ENCODE data around the gene KLF11. TPM values are rescaled to one million over a fixed set of nuclear protein-coding genes. Genes with fewer than 3 reads are reported as not detected.

The KLF11 gene
- total and polyA plus RNA-seq, 2 donors (not counting 1 experiment from before 2014, with no cell fraction given), result 5.9 to 6.8 TPM

DNA sequence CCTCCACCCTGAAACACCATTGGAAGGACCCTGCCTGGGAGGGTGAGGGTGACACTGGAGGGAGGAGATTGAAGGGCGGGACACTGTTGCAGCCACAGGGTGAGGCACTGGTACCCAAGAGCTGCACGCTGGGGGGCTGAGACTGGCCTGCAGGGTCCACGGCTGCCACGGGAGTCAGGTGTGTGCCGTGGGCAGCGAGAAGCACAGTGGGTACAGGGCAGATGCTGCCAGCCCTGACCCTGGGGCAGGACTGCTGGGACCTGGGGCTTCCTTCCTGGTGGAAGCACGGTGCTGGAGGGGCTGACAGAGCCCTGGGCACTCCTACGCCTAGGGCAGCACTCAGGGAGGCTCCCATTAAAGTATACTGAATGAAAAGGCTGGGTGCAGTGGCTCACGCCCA, 20.2 kb downstream of the KLF11 start:
- Histone ChIP-seq H3K4me1 (ENCODE audit: control insufficient read depth, extremely low read depth, insufficient read depth, low read length) (no peaks in the 10 kb centered on the region), H3K79me2 (ENCODE audit: control insufficient read depth, insufficient read depth, low read length) (no peaks in the 10 kb centered on the region), H3K4me3 (replicated peaks in 1 of 4; ENCODE audit: control extremely low read depth in 1 of 4, insufficient read depth in 1 of 4, low read depth in 3 of 4, low read length in 4 of 4) (no peak overlapping the region), H3K9ac (ENCODE audit: insufficient read depth, low read length) (no peak overlapping the region), H3K4me2 (ENCODE audit: extremely low read depth, insufficient read depth, low read length) (no peak overlapping the region), H3K9me3 (ENCODE audit: control insufficient read depth, insufficient read depth, low read depth, low read length) (no peaks in the 10 kb centered on the region), H4K20me1 (ENCODE audit: control insufficient read depth, extremely low read depth, insufficient read depth, low read length) (no peaks in the 10 kb centered on the region), H3K36me3 (ENCODE audit: control insufficient read depth, insufficient read depth, low read length) (no peaks in the 10 kb centered on the region), H2AFZ (ENCODE audit: low read length) (no peak overlapping the region), H3K27me3 (ENCODE audit: control insufficient read depth, insufficient read depth, low read length) (peaks cover 6% of the 10 kb centered on the region), H3K27ac (ENCODE audit: insufficient read depth, low read length) (no peak overlapping the region)
- DNase-seq (ENCODE audit: low read depth in 2 of 2), result no peak
- no peak for TF ChIP-seq EZH2 (IDR thresholded peaks at IDR 0.05; ENCODE audit: low read length, missing control alignments)
- TF ChIP-seq, protein P1, sequence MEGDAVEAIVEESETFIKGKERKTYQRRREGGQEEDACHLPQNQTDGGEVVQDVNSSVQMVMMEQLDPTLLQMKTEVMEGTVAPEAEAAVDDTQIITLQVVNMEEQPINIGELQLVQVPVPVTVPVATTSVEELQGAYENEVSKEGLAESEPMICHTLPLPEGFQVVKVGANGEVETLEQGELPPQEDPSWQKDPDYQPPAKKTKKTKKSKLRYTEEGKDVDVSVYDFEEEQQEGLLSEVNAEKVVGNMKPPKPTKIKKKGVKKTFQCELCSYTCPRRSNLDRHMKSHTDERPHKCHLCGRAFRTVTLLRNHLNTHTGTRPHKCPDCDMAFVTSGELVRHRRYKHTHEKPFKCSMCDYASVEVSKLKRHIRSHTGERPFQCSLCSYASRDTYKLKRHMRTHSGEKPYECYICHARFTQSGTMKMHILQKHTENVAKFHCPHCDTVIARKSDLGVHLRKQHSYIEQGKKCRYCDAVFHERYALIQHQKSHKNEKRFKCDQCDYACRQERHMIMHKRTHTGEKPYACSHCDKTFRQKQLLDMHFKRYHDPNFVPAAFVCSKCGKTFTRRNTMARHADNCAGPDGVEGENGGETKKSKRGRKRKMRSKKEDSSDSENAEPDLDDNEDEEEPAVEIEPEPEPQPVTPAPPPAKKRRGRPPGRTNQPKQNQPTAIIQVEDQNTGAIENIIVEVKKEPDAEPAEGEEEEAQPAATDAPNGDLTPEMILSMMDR (conservative IDR thresholded peaks at IDR 0.05 in 1 of 2, IDR thresholded peaks at IDR 0.05 in 1 of 2; ENCODE audit: low read depth in 1 of 2, low read length in 2 of 2), result no peak

DNA sequence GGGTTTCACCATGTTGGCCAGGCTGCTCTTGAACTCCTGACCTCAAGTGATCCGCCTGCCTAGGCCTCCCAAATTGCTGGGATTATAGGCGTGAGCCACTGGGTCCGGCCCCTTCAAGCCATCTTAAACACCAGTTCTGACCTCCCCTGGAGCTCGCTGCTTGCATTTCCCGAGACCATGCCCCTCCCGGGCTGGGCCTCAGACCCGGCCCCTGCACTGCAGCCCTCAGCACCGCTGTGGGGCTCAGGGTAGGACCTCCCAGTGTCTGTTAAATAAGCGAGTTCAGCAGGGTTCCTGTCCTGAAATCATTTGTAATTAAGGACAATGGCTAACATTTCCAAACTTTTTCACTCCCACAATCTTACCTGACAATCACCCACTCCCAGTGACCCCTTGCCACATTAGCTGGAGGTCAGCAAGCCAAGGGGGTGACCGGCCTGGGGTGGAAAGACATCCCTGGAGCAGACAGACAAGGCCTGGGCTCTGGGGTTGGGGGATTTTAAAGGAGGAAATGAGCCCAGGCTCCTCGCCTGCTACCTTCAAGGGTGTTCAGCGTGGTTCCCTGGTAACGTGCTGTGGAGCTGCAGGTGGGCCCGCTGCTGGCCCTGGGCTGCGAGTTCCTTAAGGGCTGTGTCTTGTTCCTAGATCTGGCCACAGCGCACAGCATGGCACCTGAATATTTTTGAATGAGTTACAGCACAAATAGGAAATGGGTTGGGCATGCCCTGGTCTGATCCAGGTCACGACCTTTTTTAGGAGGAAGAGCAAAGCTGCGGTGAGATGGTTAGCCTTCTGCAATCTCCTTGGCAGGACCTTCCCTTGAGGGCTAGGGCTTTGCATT, 21.8 kb downstream of the KLF11 start:
- Histone ChIP-seq H3K27ac (ENCODE audit: insufficient read depth, low read length) (no peak overlapping the region), H3K27me3 (ENCODE audit: control insufficient read depth, insufficient read depth, low read length) (peaks cover 6% of the 10 kb centered on the region), H3K36me3 (ENCODE audit: control insufficient read depth, insufficient read depth, low read length) (no peaks in the 10 kb centered on the region), H3K4me1 (ENCODE audit: control insufficient read depth, extremely low read depth, insufficient read depth, low read length) (no peaks in the 10 kb centered on the region), H3K9ac (ENCODE audit: insufficient read depth, low read length) (no peak overlapping the region), H3K9me3 (ENCODE audit: control insufficient read depth, insufficient read depth, low read depth, low read length) (no peaks in the 10 kb centered on the region), H3K4me3 (replicated peaks in 1 of 4; ENCODE audit: control extremely low read depth in 1 of 4, insufficient read depth in 1 of 4, low read depth in 3 of 4, low read length in 4 of 4) (no peak overlapping the region), H4K20me1 (ENCODE audit: control insufficient read depth, extremely low read depth, insufficient read depth, low read length) (no peaks in the 10 kb centered on the region), H2AFZ (ENCODE audit: low read length) (no peak overlapping the region), H3K79me2 (ENCODE audit: control insufficient read depth, insufficient read depth, low read length) (no peaks in the 10 kb centered on the region), H3K4me2 (ENCODE audit: extremely low read depth, insufficient read depth, low read length) (no peak overlapping the region)
- DNase-seq (ENCODE audit: low read depth in 2 of 2), result no peak
- TF ChIP-seq, protein P1 (conservative IDR thresholded peaks at IDR 0.05 in 1 of 2, IDR thresholded peaks at IDR 0.05 in 1 of 2; ENCODE audit: low read depth in 1 of 2, low read length in 2 of 2), result no peak
- no peak for TF ChIP-seq EZH2 (IDR thresholded peaks at IDR 0.05; ENCODE audit: low read length, missing control alignments)

DNA sequence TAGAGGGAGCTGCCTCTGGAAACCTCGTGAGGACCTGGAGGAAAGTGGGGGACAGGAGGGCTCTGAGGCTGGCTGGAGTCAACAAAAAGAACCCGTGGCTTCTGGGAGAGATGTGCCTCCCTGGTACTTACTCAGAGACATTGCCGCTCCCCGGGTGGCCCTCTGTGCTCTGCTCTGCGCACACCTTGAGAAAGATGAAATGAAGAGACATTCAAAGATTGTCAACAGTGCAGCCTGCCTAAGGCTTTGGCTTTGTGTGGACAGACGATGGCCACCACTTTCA, 22.4 kb downstream of the KLF11 start:
- H3K36me3 ChIP-seq (ENCODE audit: control insufficient read depth, insufficient read depth, low read length), result no peaks in the 10 kb centered on the region
- no peak overlapping the region for H2AFZ ChIP-seq (ENCODE audit: low read length)
- H3K4me3 ChIP-seq (replicated peaks in 1 of 4; ENCODE audit: control extremely low read depth in 1 of 4, insufficient read depth in 1 of 4, low read depth in 3 of 4, low read length in 4 of 4), result no peak overlapping the region
- H3K9me3 ChIP-seq (ENCODE audit: control insufficient read depth, insufficient read depth, low read depth, low read length), result no peaks in the 10 kb centered on the region
- H3K9ac ChIP-seq (ENCODE audit: insufficient read depth, low read length), result no peak overlapping the region
- H3K4me1 ChIP-seq (ENCODE audit: control insufficient read depth, extremely low read depth, insufficient read depth, low read length), result no peaks in the 10 kb centered on the region
- TF ChIP-seq EZH2 (IDR thresholded peaks at IDR 0.05; ENCODE audit: low read length, missing control alignments), result no peak
- TF ChIP-seq, protein P1 (conservative IDR thresholded peaks at IDR 0.05 in 1 of 2, IDR thresholded peaks at IDR 0.05 in 1 of 2; ENCODE audit: low read depth in 1 of 2, low read length in 2 of 2), result no peak
- no peaks in the 10 kb centered on the region for H3K79me2 ChIP-seq (ENCODE audit: control insufficient read depth, insufficient read depth, low read length)
- DNase-seq (ENCODE audit: low read depth in 2 of 2), result no peak
- no peak overlapping the region for H3K4me2 ChIP-seq (ENCODE audit: extremely low read depth, insufficient read depth, low read length)
- peaks cover 6% of the 10 kb centered on the region for H3K27me3 ChIP-seq (ENCODE audit: control insufficient read depth, insufficient read depth, low read length)
- H4K20me1 ChIP-seq (ENCODE audit: control insufficient read depth, extremely low read depth, insufficient read depth, low read length), result no peaks in the 10 kb centered on the region
- no peak overlapping the region for H3K27ac ChIP-seq (ENCODE audit: insufficient read depth, low read length)
